ELR (cell line): Measurements from ENCODE around the gene NTSR2.

Source experiments
- DNase-seq: peaks from one replicate; pipeline ENCODE4 v3.0.0-alpha.2; 2015; ENCODE audit warnings: low read depth

NTSR2 gene

DNA sequence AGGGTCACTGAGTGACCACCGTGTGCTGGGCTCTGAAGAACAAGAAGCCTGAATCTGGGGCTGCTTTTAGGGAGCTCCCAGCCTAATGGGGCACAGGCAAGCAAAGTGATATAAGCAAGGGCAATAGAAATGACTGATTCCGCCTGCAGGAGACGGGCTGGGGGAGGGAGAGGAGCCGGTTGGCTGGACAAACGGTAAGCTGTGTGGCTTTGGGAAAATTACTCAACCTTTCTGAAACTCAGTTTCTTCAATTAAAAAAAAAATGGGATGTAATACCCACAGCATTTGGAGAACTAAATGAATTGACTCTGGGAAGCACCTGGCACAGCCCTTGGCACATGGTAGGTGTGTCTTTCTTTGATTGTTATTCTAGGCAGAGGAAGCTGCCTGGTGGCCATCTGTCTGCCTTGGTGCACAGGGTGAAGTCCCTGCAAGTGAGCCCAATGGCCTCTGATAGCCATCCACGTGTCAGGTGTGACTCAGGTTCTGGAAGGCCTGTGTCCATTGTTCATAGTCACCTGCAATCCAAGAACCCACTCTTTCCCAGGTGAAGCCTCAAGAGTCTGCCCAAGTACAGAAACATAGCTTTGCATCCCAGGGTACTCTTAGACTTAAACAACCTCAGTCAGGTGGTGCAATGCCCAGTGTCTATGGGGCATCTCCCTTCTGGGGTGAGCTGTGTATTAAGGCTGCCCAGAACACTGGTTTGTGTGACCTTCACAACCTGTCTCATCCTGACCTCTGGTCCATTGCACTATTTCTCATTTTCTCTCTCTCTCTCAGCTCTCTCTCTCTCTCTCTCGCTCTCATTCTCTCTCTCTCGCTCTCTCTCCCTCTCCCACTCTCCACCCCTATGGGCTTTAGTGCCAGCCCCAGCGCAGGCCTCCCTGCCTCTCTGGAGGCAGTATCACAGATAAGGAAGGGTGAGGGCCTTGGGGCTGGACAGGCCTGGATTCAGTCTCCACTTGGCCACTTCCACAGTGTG, 30.0 kb upstream of the NTSR2 start:
- DNase-seq: no peak

- peak; percentile 84 for DNase-seq
Observed at GRCh38 chr2:11698009-11698922, 28.3 kb upstream of the NTSR2 start.

DNA sequence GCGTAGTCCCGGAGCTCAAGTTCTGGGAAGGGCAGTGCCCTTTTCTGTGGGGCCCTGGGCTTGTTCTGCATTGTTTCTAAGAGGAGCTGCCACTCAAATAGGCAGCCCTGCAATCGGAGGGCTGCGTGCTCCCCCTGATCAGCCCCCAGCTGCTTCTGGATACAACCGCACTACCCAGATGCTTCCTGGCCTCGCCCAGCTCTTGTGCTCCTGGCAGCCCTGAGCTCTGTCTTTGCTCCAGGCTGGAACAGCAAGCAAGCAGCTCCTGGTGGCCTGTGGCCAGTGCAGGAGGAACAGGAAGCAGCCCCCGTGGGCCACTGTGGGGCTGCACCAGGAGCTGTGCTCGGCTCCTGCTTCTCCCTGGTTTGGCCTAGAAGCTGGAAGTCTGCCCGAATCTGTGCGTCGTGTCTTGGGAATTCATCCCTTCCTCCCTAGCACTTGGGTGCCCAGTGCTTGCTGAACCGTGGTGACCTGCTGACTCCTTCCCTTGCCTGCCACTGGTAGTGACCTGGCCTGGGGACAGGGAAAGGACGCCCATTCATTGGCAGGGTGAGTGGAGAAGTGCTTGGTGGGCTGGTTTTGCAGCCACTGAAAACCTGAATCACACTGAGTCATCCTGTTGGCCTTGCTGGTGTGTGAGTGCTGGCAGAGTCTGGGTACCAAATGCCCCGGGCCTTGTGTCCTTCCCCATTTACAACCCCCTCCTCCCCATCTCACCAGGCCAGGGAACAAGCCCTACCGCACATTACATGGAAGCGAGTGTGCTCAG, 27.3 kb upstream of the NTSR2 start:
- DNase-seq: peak; percentile 92

- DNase-seq: no peak
Observed at GRCh38 chr2:11696736-11697102, 26.7 kb upstream of the NTSR2 start.

- no peak for DNase-seq
Observed at GRCh38 chr2:11695576-11695975, 25.6 kb upstream of the NTSR2 start.

GRCh38 chr2:11692966-11693521, 23.0 kb upstream of the NTSR2 start:
- DNase-seq: peak; percentile 77

DNA sequence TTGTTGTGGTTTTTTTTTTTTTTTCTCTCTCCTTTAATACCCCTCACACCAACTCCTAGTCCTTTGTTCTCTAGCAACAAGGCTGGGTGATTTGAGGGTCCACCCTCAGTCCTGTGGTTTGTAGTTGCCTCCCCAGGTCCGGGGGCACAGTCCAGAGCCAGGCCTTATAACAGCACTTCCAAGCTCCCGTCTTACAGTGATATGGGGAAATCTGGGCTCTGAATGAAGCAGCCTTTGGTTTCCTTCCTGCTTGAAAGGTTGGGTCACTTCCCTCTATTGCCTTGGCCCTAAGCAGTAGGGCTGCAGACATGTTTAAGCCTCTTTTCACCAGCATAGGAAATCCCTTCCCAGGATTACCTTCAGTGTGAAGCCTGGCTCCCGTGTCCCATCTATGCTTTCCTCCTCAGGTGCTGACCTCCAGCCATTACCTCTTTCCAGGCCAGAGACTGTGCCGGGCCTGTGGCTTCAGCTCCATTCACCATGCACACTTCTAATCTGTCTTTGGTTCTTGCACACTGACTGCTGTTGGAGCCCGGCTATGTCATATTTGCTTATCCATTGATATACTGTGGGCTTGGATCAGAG, 21.2 kb upstream of the NTSR2 start:
- no peak for DNase-seq

GRCh38 chr2:11688222-11689069, 18.5 kb upstream of the NTSR2 start:
- peak; percentile 66 for DNase-seq

GRCh38 chr2:11687736-11688135, 17.7 kb upstream of the NTSR2 start:
- DNase-seq: no peak

DNA sequence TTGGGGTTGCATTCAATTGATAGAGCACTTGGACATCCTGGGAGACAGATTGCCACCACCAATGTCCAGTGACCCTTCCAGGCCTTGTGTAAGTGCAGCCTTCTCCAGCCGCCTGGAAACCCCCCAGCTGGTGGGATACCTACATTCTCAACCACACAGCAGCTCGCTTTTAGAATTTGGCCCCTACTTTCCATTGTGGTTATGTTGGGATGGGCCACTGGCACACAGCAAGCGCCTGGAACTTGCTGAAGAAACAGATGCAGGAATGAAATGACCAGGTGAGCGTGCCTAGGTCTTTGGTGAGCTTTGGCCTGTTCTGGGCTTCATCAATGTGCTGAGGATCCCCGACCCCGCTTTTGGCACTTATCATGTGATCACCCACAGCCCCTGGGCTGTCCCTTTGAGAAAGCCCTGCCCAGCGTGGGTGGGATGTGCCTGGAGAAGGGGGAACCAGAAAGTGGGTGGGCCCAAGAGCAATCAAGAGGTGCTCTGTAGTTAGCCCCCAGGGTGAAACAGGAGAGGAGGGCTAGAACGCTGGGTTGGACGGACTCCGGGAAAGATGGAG, 16.0 kb upstream of the NTSR2 start:
- DNase-seq: no peak

DNA sequence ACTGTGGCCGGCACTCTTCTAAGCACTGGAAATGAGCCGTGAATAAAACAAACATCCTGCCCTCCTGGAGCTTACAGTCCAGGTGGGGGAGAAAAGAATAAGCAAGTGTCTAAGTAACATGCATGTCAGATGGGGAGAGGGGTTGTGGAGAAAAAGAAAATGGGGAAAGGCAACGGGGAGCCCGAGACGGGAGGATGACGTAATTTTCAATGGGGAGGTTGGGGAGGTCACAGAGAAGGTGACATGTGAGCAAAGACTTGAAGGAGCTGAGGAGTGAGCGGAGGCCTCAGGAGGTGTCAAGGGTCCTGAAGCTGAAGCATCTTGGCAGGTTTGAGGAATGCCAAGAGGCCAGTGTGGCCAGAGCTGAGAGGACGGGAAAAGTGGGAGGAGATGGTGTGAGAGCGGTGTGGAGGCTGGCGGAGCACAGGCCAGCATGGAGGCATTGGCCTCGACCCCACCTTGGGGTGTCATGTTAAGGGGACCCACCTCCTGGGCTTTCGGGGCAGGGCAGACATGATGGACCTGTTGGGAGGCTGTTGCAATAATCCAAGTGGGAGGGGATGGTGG, 15.0 kb upstream of the NTSR2 start:
- DNase-seq: no peak

DNA sequence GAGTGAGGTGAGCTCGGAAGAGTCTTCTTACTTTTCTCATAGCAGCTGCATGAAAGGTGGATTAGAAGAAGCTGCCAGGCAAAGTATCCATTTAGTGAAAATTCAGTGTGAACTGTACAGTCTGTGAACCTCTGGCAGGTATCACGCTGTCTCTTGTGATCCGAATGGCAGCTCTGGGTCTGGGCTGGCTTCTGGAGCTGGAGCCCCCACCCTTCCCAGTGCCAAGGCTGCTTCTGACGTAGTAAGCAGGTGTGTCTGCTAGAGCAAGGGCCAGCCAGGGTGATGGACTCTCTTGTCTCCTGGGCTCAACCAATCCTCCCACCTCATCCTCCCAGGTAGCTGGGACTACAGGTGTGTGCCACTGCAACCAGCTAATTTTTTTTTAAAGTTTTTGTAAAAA, 14.0 kb upstream of the NTSR2 start:
- DNase-seq: no peak

GRCh38 chr2:11683476-11683875, 13.5 kb upstream of the NTSR2 start:
- DNase-seq: no peak

GRCh38 chr2:11682590-11682915, 12.6 kb upstream of the NTSR2 start:
- no peak for DNase-seq

GRCh38 chr2:11681722-11682589, 12.0 kb upstream of the NTSR2 start:
- peak; percentile 34 for DNase-seq

GRCh38 chr2:11680901-11681721, 11.1 kb upstream of the NTSR2 start:
- no peak for DNase-seq

- DNase-seq: peak; percentile 21
Observed at GRCh38 chr2:11680182-11680900, 10.3 kb upstream of the NTSR2 start.
